GOT3 (cell line): ENCODE measurements around the gene MAML2.

Experiments used
- DNase-seq: peaks from one replicate; lab custom pipeline; 2025; ENCODE audit warnings: mixed read lengths; lab: John Stamatoyannopoulos, UW

Gene MAML2

DNA sequence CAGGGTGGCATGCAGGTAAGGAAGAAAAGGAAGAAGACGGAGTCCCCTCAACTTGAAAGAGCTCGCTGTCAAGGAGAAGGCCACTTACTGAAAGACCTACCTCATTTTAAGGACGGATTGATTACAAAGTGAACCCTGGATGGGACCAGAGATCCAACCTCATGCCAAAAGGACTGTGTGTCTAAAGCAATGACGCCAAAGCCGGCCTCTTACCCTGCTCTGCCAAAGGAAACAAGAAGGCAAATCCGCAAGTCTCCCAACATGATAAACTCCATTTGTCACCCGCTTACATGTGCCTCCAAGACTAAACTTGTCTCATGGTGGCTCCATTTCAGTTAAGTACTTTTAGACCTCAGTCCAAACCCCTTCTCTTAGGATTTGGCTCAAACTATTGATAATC lies 270.4 kb downstream of the MAML2 start:
- no peak for DNase-seq

GRCh38 chr11:96070453-96070852 lies 272.5 kb downstream of the MAML2 start:
- no peak for DNase-seq

DNA sequence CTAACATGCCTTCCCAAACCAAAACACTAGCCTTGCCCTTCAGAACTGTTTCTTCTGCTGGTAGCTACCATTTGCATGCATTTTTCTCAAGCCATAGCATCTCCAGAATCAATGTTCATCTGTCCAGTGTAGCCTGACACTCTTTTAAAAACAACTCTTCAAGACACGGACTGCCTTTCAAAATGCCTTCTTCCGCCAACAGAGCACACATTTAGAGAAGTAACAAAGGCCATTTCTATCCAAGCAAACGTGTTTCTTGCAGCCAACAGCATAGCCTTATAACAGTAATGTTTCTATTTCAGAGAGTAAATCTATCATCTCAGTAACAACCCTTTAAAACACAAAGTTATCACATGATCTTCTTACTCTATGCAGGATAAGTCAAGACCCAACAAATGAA lies 275.8 kb downstream of the MAML2 start:
- no peak for DNase-seq

- DNase-seq = no peak
Observed at GRCh38 chr11:96065379-96065778, 277.6 kb downstream of the MAML2 start.

DNA sequence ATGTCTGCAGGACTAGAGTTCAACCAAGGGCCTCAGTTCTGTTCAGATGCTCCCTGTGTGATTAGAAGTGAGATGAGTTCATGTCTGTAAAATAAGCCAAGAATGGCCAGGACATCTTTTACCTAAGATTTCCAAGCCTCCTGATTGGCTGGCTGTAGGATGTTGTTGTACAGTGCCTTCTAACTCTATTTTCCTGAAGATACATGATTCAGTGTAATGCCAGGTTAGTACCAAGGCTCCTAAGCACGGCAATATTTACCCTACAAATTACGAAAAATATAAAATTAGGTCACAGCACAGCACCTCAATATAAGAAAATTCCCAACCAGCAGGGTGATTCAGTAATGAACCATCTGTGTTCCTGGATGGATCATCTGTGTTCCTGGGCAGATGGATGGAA lies 279.1 kb downstream of the MAML2 start:
- DNase-seq = no peak

- DNase-seq = no peak
Observed at GRCh38 chr11:96063053-96063452, 279.9 kb downstream of the MAML2 start.

- no peak for DNase-seq
Observed at GRCh38 chr11:96062134-96062533, 280.9 kb downstream of the MAML2 start.

DNA sequence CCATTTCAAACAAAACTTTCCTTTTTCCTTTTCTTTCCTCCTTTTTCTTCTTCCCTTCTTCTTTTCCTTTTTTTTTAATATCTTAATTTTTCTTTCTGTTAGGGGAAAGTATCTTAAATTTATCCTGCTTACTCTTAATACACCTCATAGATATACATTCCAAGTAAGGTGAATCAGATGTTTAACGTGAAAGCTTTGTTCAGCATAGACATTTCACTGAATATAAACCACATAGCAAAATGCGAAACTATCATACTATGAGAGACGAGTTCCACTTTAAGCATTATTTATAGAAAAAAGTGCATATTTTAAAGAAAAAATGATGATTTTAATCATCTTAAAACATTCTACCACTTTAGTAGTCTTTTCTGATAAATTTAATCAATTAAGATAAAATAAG lies 281.3 kb downstream of the MAML2 start:
- no peak for DNase-seq

GRCh38 chr11:96061069-96061468 lies 281.9 kb downstream of the MAML2 start:
- DNase-seq = no peak

- DNase-seq = no peak
Observed at GRCh38 chr11:96057502-96057901, 285.5 kb downstream of the MAML2 start.

DNA sequence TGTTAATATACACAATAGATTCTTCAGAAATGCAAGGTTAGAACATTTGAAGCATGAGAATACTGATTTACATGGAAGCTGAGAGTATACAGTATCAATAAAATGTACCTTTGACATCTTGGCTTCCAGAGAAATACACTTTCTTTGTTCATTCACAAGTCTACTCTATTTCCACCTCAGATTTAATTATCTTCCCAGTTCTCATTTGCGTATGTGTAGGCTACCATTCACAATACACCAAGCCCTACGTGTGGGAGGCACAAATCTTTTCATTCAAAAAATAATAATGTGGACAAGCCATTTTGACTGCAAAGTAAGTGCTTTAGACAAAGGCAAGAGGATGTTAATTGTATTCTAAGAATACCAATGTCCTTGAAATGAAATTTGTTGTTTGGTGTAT lies 286.4 kb downstream of the MAML2 start:
- DNase-seq = no peak

- no peak for DNase-seq
Observed at GRCh38 chr11:96055706-96056387, 287.1 kb downstream of the MAML2 start.

DNA sequence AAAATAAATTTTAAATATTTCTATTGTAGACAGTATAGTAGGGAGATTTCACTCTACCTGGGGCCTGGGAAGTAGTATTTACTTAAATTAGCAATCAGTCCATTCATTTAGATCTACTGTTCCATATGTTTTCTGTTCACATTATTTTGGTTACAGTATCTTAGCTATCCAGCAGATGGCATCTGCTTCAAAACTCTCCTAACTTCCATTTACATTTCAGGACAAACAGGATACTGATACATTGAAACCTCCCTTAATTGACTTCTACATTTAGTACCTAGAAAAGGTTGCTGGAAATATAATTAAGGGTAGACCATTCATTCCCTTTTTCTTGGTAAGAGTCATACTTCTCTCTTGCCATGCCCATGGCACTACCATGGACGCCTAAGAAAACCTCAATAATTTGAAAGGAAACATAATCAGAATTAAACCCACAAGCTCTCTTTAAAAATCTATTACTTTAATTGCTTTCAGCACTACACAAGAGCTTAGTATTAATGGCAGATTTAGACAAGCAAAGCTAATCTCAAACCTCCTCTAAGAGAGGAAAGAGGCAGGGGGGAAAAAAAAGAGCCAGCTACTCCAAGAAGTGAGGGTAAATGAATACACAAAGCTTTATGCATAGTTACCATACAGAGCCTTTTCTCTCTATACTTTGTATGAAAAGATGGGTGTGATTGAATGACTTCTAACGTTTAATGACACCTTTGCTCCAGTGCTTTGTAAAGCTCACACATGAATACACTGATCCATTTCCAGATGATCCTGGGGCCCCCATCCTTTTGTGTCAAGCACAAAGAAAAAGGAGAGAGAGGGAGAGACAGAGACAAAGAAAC lies 287.9 kb downstream of the MAML2 start:
- DNase-seq = no peak

DNA sequence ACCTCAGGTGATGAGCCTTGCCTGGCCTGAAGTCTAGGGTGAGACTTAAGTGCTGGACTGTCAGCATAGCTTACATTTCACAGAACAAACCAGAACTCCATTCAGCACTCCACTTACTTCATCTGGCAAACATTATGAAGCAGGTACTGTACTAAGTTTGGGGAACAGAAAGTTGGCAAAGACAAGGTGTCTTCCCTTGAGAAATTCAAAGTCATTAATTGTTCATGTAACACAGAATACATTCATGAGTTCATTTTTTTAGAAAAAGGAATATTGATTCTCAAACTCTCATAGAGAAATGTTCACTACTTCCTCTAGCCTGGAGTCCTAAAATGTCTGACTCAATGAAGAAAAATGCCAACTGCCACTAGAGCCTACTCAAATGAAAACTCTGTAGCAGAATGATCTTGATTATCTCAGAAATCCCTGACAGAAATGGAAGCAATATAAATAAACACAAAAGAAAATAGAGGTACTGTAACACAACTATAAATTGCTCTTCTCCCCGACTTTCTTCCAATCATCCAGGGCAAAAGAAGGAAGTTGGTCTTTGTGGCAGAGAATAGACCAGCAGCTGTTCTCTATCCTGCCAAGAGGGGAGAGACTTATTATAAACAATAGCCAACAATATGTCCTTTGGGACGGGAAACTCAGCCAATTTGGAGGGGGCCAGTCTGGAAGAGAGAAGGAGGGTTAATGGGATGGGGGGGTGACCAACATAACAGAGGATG lies 289.9 kb downstream of the MAML2 start:
- DNase-seq = no peak

- no peak for DNase-seq
Observed at GRCh38 chr11:96051820-96052219, 291.2 kb downstream of the MAML2 start.

DNA sequence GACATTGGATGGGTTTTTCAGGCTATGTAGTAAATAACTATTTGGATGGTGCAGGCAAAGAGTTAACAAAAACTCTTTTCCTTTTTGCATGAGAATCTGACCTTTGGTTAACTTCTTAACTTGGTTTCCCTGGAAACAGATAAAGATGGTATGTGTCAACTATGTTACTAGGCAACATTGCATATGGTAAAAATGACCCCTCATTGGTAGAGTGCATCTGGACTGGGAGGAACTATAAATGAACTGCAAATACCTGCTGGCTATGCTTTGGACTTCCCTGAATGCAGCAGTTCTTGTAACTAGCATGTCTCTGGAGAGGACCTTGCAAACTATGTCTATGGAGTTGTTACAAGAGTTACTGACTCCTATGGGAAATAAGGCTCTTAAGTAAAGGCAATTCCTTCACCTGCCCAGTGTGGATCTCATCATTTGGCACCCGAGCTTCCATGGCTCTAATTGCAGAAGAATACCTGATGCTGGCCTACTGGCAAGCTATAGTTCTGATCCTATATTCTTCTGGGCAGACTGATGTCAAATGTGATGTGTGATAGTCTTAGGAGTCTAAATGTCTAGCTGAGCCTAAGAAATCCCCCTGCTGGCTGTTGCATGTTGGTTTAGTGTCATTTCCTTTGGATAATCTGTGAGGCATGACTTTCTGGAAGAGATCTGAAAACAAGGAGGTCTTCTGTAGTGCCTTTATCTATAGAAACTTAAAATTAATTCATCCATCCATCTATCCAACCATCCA lies 292.4 kb downstream of the MAML2 start:
- DNase-seq = no peak

GRCh38 chr11:96049426-96049825 lies 293.6 kb downstream of the MAML2 start:
- DNase-seq = no peak

DNA sequence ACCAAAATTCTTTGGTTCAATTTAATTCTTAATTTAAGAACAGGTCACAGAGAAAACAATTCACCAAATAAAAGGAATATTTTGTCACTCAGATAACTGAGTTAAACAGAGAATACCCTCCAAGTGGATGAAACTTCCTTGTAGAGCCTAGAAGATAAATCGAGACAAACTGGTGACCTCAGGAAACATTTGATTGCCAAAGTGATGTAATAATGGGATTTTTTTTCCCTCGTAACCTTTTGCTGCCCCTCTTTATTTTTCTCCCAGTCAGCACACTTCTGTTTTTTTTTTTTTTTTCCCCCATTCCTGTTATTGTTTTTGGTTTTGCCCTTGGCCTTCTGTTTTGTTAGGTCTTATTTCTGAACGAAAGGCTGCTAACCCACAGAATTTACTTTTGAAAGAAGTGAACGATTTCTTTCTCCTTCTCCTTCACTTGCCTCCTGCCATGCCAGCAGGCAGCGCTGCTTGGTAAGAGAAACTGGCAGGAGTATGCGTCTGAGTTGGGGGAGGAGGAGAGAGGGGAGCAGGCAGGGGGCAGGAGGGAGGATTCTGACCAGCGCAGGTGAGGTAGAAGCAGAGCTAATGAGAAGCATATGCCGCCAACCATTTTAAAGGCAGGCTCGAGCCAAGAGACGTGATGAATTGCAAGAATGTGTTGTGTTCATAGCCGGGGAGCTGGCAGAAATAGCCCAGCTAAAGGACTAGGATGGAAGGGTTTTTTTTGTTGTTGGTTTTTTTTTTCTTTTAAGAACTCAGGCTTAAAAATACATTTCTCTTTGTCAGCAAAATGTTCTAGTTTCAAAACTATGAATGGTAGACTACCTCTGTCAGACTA lies 297.2 kb downstream of the MAML2 start:
- DNase-seq = no peak

- DNase-seq = no peak
Observed at GRCh38 chr11:96044747-96045146, 298.2 kb downstream of the MAML2 start.

- no peak for DNase-seq
Observed at GRCh38 chr11:96044311-96044710, 298.7 kb downstream of the MAML2 start.

- DNase-seq = no peak
Observed at GRCh38 chr11:96043291-96043690, 299.7 kb downstream of the MAML2 start.
